Panc1 (cell line): Measurements from ENCODE around the gene ARFGEF3. TPM values are rescaled to one million over a fixed set of nuclear protein-coding genes. Genes with fewer than 3 reads are reported as not detected.
"Not testable (repeated sequence)": the region's sequence is repeated elsewhere in the genome, so short reads cannot be mapped to it uniquely, and the experiment has no call there.

ENCODE experiments used
- ATAC-seq: fragments of 200-7000 bp; cut with Tn5 transposase; 2 replicates; pipeline ENCODE4 v1.9.1; 2020; ENCODE audit warnings: mild to moderate bottlenecking, moderate library complexity
- BruUV-seq: library from RNA; stranded (reverse); fragments of 400-500 nt; replicated peaks from 2 replicates; lab custom pipeline; 2021; lab: Mats Ljungman, UMichigan
- CTCF ChIA-PET: fragments of 300-600 bp; sonication (Branson Sonifier 250); formaldehyde crosslinking; loops from one replicate; lab custom pipeline; 2022; ENCODE audit warnings: antibody characterized with exemption; lab: Charles Lee
- POLR2A ChIA-PET: fragments of 300-600 bp; sonication (Branson Sonifier 250); formaldehyde crosslinking; loops from one replicate; lab custom pipeline; 2022; ENCODE audit warnings: antibody characterized with exemption; lab: Charles Lee
- DNase-seq: peaks from one replicate; pipeline ENCODE4 v3.0.0-alpha.2; 2010; ENCODE audit warnings: low read depth, low spot score
- H3K27ac ChIP-seq: 2 replicates; pipeline ENCODE4 v1.5.1; 2011; ENCODE audit warnings: mild to moderate bottlenecking, low read length, inconsistent platforms
- H3K27me3 ChIP-seq: fragments of 200-500 bp; sonication (Bioruptor generic); 2 replicates; pipeline ENCODE4 v1.6.0; 2014; ENCODE audit warnings: low read length, inconsistent platforms; ENCODE audit not compliant: control insufficient read depth, insufficient read depth
- H3K36me3 ChIP-seq: fragments of 200-500 bp; sonication (Bioruptor generic); 2 replicates; pipeline ENCODE4 v1.5.1; 2014; ENCODE audit warnings: inconsistent platforms, mild to moderate bottlenecking, low read length, moderate library complexity; ENCODE audit not compliant: control insufficient read depth, insufficient read depth
- H3K4me1 ChIP-seq: 2 replicates; pipeline ENCODE4 v1.5.1; 2011; ENCODE audit warnings: inconsistent platforms, mild to moderate bottlenecking, low read length, moderate library complexity; ENCODE audit not compliant: control insufficient read depth, insufficient read depth
- H3K4me3 ChIP-seq, 2 experiments: 2 replicates each; pipeline ENCODE4 v1.5.1; 2011 to 2012; ENCODE audit warnings: low read depth in 2 of 2, low read length in 2 of 2, mild to moderate bottlenecking in 2 of 2, inconsistent platforms in 1 of 2, moderate library complexity in 1 of 2
- H3K9me3 ChIP-seq: fragments of 200-500 bp; sonication (Bioruptor generic); 2 replicates; pipeline ENCODE4 v1.5.1; 2014; ENCODE audit warnings: low read depth, mild to moderate bottlenecking, inconsistent platforms, low read length, moderate library complexity; ENCODE audit not compliant: control insufficient read depth, insufficient read depth
- POLR2AphosphoS5 ChIP-seq: IDR thresholded peaks from 2 replicates; pipeline ENCODE4 v1.6.1; 2012; ENCODE audit warnings: mild to moderate bottlenecking, low read depth, low read length, moderate library complexity
- REST ChIP-seq, 2 experiments: IDR thresholded peaks; 2 replicates each; pipeline ENCODE4 v1.6.1; 2011 to 2012; ENCODE audit warnings: low read depth in 2 of 2, control low read depth in 1 of 2, low read length in 1 of 2, mild to moderate bottlenecking in 1 of 2, moderate library complexity in 1 of 2; ENCODE audit not compliant: insufficient read depth in 1 of 2
- SIN3A ChIP-seq: IDR thresholded peaks from 2 replicates; pipeline ENCODE4 v1.6.1; 2012; ENCODE audit warnings: low read depth, mild to moderate bottlenecking, low read length, moderate library complexity, borderline replicate concordance; ENCODE audit not compliant: insufficient read depth
- TCF7L2 ChIP-seq: IDR thresholded peaks from 2 replicates; pipeline ENCODE4 v1.6.1; 2011; ENCODE audit warnings: mild to moderate bottlenecking, low read depth, low read length, inconsistent platforms
- in situ Hi-C: cut with HindIII; loops from 2 replicates; pipeline ENCODE4 v1.10.0; 2016; ENCODE audit warnings: low sequenced_read_pairs, low pct_unique_long_range_greater_than_20kb
- intact Hi-C: fragments of 100-400 bp; cut with micrococcal nuclease; formaldehyde crosslinking; loops from one replicate; pipeline ENCODE4 v1.10.0; 2022; ENCODE audit not compliant: unreplicated experiment
- total RNA-seq: library from RNA; stranded (reverse); gene quantifications from one replicate; pipeline ENCODE4 v1.2.1, GENCODE V29; 2021; ENCODE audit not compliant: unreplicated experiment
- TF ChIP-seq, protein P1 (sequence below): fragments of 450-650 bp; IDR thresholded peaks from 2 replicates; pipeline ENCODE4 v1.5.1; 2017; ENCODE audit warnings: mild to moderate bottlenecking

The ARFGEF3 gene
- total RNA-seq, 1 experiment from 2014 or later: 1.5 TPM

DNA sequence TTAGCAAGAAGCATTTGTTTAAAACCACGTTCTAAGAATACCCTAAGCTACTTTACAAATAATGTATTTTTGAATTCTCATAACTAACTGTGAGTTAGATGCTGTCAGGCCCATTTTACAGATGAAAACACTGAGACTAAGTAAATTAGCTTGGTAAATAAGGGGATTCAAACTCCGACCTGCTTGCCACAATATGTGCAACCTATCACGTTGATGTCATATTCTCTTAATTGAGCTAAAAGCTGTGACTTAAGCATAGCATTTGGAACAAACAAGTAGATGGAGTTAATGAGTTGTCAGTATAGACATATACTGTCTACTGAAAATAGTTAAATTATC is 45.1 kb upstream of the ARFGEF3 start:
- Histone ChIP-seq H3K27me3 (peaks cover 2% of the 10 kb centered on the region; the same call in 1 of the 2 replicates), H3K27ac (no peak overlapping the region), H3K4me3 (no peak overlapping the region), H3K4me1 (no peaks in the 10 kb centered on the region), H3K9me3 (no peaks in the 10 kb centered on the region), H3K36me3 (no peaks in the 10 kb centered on the region)
- in situ Hi-C loops (no loop called here), intact Hi-C loops (loop anchor here (5.0 to 10.0 kb wide), 6 partner anchors 96 to 648 kb away; no protein-coding TSS in a partner anchor)
- ChIA-PET CTCF (interaction anchor here (0.6 to 0.7 kb wide), 4 partner anchors 7 to 1014 kb away, joined by 3 to 5 read pairs (median 5); no protein-coding TSS in a partner anchor), POLR2A (no interaction called here)
- ATAC-seq (no peak), DNase-seq (no peak)
- no TSS peak for BruUV-seq
- TF ChIP-seq REST (IDR thresholded peaks at IDR 0.05; ENCODE audit: insufficient read depth in 1 of 2, low read depth in 2 of 2, low read length in 1 of 2) (no peak), POLR2AphosphoS5 (no peak), SIN3A (no peak), TCF7L2 (no peak)
- TF ChIP-seq, protein P1, sequence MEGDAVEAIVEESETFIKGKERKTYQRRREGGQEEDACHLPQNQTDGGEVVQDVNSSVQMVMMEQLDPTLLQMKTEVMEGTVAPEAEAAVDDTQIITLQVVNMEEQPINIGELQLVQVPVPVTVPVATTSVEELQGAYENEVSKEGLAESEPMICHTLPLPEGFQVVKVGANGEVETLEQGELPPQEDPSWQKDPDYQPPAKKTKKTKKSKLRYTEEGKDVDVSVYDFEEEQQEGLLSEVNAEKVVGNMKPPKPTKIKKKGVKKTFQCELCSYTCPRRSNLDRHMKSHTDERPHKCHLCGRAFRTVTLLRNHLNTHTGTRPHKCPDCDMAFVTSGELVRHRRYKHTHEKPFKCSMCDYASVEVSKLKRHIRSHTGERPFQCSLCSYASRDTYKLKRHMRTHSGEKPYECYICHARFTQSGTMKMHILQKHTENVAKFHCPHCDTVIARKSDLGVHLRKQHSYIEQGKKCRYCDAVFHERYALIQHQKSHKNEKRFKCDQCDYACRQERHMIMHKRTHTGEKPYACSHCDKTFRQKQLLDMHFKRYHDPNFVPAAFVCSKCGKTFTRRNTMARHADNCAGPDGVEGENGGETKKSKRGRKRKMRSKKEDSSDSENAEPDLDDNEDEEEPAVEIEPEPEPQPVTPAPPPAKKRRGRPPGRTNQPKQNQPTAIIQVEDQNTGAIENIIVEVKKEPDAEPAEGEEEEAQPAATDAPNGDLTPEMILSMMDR: no peak

- no peak overlapping the region for H3K4me3 ChIP-seq
- intact Hi-C loops (loop anchor here (5.0 to 10.0 kb wide), 6 partner anchors 95 to 647 kb away; no protein-coding TSS in a partner anchor), in situ Hi-C loops (no loop called here)
- H3K4me1 ChIP-seq: no peaks in the 10 kb centered on the region
- no peaks in the 10 kb centered on the region for H3K36me3 ChIP-seq
- no peaks in the 10 kb centered on the region for H3K9me3 ChIP-seq
- no peak for DNase-seq
- H3K27me3 ChIP-seq: peaks cover 2% of the 10 kb centered on the region; the same call in 1 of the 2 replicates
- TF ChIP-seq, protein P1: no peak
- TF ChIP-seq POLR2AphosphoS5 (no peak), SIN3A (no peak), TCF7L2 (no peak)
- ATAC-seq: no peak
- BruUV-seq: no TSS peak
- ChIA-PET POLR2A (no interaction called here), CTCF (interaction anchor here (0.5 kb wide), 1 partner anchor 287 kb away, joined by 3 read pairs; the partner anchor contains the start of gene HEBP2)
- no peak overlapping the region for H3K27ac ChIP-seq
These were observed 44.3 kb upstream of the ARFGEF3 start for GRCh38 chr6:138117376-138117914.

DNA sequence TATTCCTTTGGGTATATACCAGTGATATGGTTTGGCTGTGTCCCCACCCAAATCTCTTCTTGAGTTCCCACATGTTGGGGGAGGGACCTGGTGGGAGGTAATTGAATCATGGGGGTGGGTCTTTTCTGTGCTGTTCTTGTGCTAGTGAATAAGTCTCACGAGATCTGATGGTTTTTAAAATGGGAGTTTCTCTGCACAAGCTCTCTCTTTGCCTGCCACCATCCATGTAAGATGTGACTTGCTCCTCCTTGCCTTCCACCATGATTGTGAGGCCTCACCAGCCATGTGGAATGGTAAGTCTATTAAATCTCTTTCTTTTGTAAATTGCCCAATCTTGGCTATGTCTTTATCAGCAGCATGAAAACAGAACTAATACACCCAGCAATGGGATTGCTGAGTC is 42.5 kb upstream of the ARFGEF3 start:
- H3K36me3 ChIP-seq, H3K27me3 ChIP-seq, DNase-seq, H3K4me1 ChIP-seq, H3K4me3 ChIP-seq, BruUV-seq, in situ Hi-C loops, ATAC-seq, H3K9me3 ChIP-seq, H3K27ac ChIP-seq: not testable (repeated sequence)
- ChIA-PET CTCF (interaction anchor here (0.7 kb wide), 1 partner anchor 1245 kb away, joined by 3 read pairs; no protein-coding TSS in a partner anchor), POLR2A (interaction anchor here (0.7 kb wide), 1 partner anchor 362 kb away, joined by 3 read pairs; no protein-coding TSS in a partner anchor)
- intact Hi-C loops: loop anchor here (5.0 to 10.0 kb wide), 6 partner anchors 93 to 646 kb away; no protein-coding TSS in a partner anchor
